ENCODE results near the gene CANX.

- TF ChIP-seq EP300 (IDR thresholded peaks at IDR 0.05), result no peak
- TF ChIP-seq CTCF (IDR thresholded peaks at IDR 0.05), result no peak
- TF ChIP-seq POLR2A (IDR thresholded peaks at IDR 0.05), result no peak
These were observed 1.7 kb downstream of the CANX start for GRCh38 chr5:179700401-179700918.

Measured in suprapubic skin (tissue), 3 donors.